Stimulated activated naive CD8-positive, alpha-beta T cell treated with anti-CD3 and anti-CD28 coated beads, Interleukin-15, Interleukin-2, amounts not matched to agents 100 U/mL and 50 U/mL, for 24 hours (primary cell): ENCODE data around the gene IL1RL2.

Experiments used
- ATAC-seq: fragments of 150-1000 bp; cut with Tn5 transposase; one replicate; pipeline ENCODE4 v1.10.0; 2021
- DNase-seq: peaks from one replicate; pipeline ENCODE4 v3.0.0; 2021

Gene IL1RL2

GRCh38 chr2:102268510-102269199 is 81.8 kb downstream of the IL1RL2 start:
- DNase-seq (no peak), ATAC-seq (no peak)

- no peak for DNase-seq
- no peak for ATAC-seq
These were observed 82.3 kb downstream of the IL1RL2 start for GRCh38 chr2:102269200-102269524.

- DNase-seq (no peak), ATAC-seq (peak; percentile 72)
These were observed 85.0 kb downstream of the IL1RL2 start for GRCh38 chr2:102271844-102272243.

GRCh38 chr2:102273619-102274211 is 86.9 kb downstream of the IL1RL2 start:
- ATAC-seq (no peak), DNase-seq (no peak)

- ATAC-seq (peak; percentile 28), DNase-seq (no peak)
These were observed 89.9 kb downstream of the IL1RL2 start for GRCh38 chr2:102276549-102277201.

- DNase-seq (no peak), ATAC-seq (no peak)
These were observed 90.4 kb downstream of the IL1RL2 start for GRCh38 chr2:102277202-102277700.

- DNase-seq, result no peak
These were observed 92.0 kb downstream of the IL1RL2 start for GRCh38 chr2:102278720-102279390.

GRCh38 chr2:102279391-102279735 is 92.5 kb downstream of the IL1RL2 start:
- no peak for ATAC-seq
- no peak for DNase-seq

More at GRCh38 chr2:102278720-102279390, 92.0 kb downstream of the IL1RL2 start:
- no peak for ATAC-seq

GRCh38 chr2:102282678-102283091 is 95.9 kb downstream of the IL1RL2 start:
- ATAC-seq (no peak), DNase-seq (no peak)

- no peak for ATAC-seq
These were observed 97.2 kb downstream of the IL1RL2 start for GRCh38 chr2:102283996-102284395.

GRCh38 chr2:102284611-102285010 is 97.8 kb downstream of the IL1RL2 start:
- ATAC-seq, result no peak
- DNase-seq, result no peak

More at GRCh38 chr2:102283996-102284395, 97.2 kb downstream of the IL1RL2 start:
- no peak for DNase-seq

- no peak for DNase-seq
- ATAC-seq, result no peak
These were observed 98.5 kb downstream of the IL1RL2 start for GRCh38 chr2:102285368-102285767.

GRCh38 chr2:102286041-102286440 is 99.2 kb downstream of the IL1RL2 start:
- ATAC-seq, result no peak
- no peak for DNase-seq

- DNase-seq, result no peak
- ATAC-seq, result no peak
These were observed 102.3 kb downstream of the IL1RL2 start for GRCh38 chr2:102289129-102289528.
